ENCODE results near the gene UGT1A5. TPM values are rescaled to one million over a fixed set of nuclear protein-coding genes. Genes with fewer than 3 reads are reported as not detected.

UGT1A5 gene
- total and polyA plus RNA-seq, 2 experiments from 2014 or later: not detected

- H3K36me3 ChIP-seq (ENCODE audit: insufficient read depth): no peaks in the 10 kb centered on the region
- Mint-ChIP-seq H3K9me3 (peaks cover 26% of the 10 kb centered on the region), H3K4me1 (no peaks in the 10 kb centered on the region), H3K36me3 (ENCODE audit: low read depth) (peaks cover 4% of the 10 kb centered on the region; the same call in 2 of the 3 replicates), H3K27ac (no peak overlapping the region), H3K4me3 (no peak overlapping the region), H3K27me3 (ENCODE audit: insufficient read depth, low read depth, poor library complexity) (no peaks in the 10 kb centered on the region)
- H4K20me1 ChIP-seq (replicated peaks; ENCODE audit: insufficient read depth): no peaks in the 10 kb centered on the region
- no peak overlapping the region for H3K27ac ChIP-seq (ENCODE audit: low read depth)
- no peaks in the 10 kb centered on the region for H3F3A ChIP-seq (replicated peaks; ENCODE audit: low read depth)
- no peak overlapping the region for H3K4me3 ChIP-seq
- DNase-seq (ENCODE audit: low spot score): no peak
- no peaks in the 10 kb centered on the region for H3K4me1 ChIP-seq (ENCODE audit: insufficient read depth)
- no peak overlapping the region for H2AFZ ChIP-seq
- no peak for ATAC-seq
- no peak overlapping the region for H3K4me2 ChIP-seq
- TF ChIP-seq EZH2 (IDR thresholded peaks at IDR 0.05; ENCODE audit: low read depth, unreplicated experiment) (no peak), NANOG (IDR thresholded peaks at IDR 0.05; ENCODE audit: borderline replicate concordance) (no peak), POLR2AphosphoS5 (IDR thresholded peaks at IDR 0.05; ENCODE audit: low read depth) (no peak), CREB1 (CRISPR knock-in tag; IDR thresholded peaks at IDR 0.05; ENCODE audit: low read depth) (no peak), ZNF331 (CRISPR knock-in tag; IDR thresholded peaks at IDR 0.05; ENCODE audit: low read depth) (no peak)
- TF ChIP-seq, protein P1, sequence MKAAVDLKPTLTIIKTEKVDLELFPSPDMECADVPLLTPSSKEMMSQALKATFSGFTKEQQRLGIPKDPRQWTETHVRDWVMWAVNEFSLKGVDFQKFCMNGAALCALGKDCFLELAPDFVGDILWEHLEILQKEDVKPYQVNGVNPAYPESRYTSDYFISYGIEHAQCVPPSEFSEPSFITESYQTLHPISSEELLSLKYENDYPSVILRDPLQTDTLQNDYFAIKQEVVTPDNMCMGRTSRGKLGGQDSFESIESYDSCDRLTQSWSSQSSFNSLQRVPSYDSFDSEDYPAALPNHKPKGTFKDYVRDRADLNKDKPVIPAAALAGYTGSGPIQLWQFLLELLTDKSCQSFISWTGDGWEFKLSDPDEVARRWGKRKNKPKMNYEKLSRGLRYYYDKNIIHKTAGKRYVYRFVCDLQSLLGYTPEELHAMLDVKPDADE (IDR thresholded peaks at IDR 0.05): no peak
- H3K9me2 ChIP-seq (ENCODE audit: insufficient read depth): 0 out of 2 replicates have a peak, but pooled peaks cover 4% of the 10 kb centered on the region
- no peaks in the 10 kb centered on the region for H3K79me2 ChIP-seq (replicated peaks; ENCODE audit: insufficient read depth)
- no peaks in the 10 kb centered on the region for H3K27me3 ChIP-seq (ENCODE audit: insufficient read depth)
Observed at GRCh38 chr2:233775414-233775813, 62.7 kb downstream of the UGT1A5 start.

GRCh38 chr2:233778030-233778429, 65.3 kb downstream of the UGT1A5 start, which contains the start of gene MROH2A:
Gene MROH2A, plus strand, starts transcription at chr2:233778330. Its CDS starts 1,029 bp downstream, at chr2:233779359.
- no peak for DNase-seq (ENCODE audit: low spot score)
- TF ChIP-seq ZNF331 (CRISPR knock-in tag; IDR thresholded peaks at IDR 0.05; ENCODE audit: low read depth): no peak
- TF ChIP-seq, protein P2, sequence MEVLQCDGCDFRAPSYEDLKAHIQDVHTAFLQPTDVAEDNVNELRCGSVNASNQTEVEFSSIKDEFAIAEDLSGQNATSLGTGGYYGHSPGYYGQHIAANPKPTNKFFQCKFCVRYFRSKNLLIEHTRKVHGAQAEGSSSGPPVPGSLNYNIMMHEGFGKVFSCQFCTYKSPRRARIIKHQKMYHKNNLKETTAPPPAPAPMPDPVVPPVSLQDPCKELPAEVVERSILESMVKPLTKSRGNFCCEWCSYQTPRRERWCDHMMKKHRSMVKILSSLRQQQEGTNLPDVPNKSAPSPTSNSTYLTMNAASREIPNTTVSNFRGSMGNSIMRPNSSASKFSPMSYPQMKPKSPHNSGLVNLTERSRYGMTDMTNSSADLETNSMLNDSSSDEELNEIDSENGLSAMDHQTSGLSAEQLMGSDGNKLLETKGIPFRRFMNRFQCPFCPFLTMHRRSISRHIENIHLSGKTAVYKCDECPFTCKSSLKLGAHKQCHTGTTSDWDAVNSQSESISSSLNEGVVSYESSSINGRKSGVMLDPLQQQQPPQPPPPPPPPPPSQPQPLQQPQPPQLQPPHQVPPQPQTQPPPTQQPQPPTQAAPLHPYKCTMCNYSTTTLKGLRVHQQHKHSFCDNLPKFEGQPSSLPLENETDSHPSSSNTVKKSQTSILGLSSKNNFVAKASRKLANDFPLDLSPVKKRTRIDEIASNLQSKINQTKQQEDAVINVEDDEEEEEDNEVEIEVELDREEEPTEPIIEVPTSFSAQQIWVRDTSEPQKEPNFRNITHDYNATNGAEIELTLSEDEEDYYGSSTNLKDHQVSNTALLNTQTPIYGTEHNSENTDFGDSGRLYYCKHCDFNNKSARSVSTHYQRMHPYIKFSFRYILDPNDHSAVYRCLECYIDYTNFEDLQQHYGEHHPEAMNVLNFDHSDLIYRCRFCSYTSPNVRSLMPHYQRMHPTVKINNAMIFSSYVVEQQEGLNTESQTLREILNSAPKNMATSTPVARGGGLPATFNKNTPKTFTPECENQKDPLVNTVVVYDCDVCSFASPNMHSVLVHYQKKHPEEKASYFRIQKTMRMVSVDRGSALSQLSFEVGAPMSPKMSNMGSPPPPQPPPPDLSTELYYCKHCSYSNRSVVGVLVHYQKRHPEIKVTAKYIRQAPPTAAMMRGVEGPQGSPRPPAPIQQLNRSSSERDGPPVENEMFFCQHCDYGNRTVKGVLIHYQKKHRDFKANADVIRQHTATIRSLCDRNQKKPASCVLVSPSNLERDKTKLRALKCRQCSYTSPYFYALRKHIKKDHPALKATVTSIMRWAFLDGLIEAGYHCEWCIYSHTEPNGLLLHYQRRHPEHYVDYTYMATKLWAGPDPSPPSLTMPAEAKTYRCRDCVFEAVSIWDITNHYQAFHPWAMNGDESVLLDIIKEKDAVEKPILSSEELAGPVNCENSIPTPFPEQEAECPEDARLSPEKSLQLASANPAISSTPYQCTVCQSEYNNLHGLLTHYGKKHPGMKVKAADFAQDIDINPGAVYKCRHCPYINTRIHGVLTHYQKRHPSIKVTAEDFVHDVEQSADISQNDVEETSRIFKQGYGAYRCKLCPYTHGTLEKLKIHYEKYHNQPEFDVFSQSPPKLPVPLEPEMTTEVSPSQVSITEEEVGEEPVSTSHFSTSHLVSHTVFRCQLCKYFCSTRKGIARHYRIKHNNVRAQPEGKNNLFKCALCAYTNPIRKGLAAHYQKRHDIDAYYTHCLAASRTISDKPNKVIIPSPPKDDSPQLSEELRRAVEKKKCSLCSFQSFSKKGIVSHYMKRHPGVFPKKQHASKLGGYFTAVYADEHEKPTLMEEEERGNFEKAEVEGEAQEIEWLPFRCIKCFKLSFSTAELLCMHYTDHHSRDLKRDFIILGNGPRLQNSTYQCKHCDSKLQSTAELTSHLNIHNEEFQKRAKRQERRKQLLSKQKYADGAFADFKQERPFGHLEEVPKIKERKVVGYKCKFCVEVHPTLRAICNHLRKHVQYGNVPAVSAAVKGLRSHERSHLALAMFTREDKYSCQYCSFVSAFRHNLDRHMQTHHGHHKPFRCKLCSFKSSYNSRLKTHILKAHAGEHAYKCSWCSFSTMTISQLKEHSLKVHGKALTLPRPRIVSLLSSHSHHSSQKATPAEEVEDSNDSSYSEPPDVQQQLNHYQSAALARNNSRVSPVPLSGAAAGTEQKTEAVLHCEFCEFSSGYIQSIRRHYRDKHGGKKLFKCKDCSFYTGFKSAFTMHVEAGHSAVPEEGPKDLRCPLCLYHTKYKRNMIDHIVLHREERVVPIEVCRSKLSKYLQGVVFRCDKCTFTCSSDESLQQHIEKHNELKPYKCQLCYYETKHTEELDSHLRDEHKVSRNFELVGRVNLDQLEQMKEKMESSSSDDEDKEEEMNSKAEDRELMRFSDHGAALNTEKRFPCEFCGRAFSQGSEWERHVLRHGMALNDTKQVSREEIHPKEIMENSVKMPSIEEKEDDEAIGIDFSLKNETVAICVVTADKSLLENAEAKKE (CRISPR knock-in tag; IDR thresholded peaks at IDR 0.05): no peak
- no peak for TF ChIP-seq JUNB (IDR thresholded peaks at IDR 0.05; ENCODE audit: unreplicated experiment)
- TF ChIP-seq POLR2AphosphoS5 (IDR thresholded peaks at IDR 0.05; ENCODE audit: low read depth): no peak
- no peak for TF ChIP-seq CTCF (conservative IDR thresholded peaks at IDR 0.05; ENCODE audit: low read depth in 2 of 2)

More at GRCh38 chr2:233778030-233778429, 65.3 kb downstream of the UGT1A5 start, which contains the start of gene MROH2A:
- Histone ChIP-seq H3K4me1 (ENCODE audit: insufficient read depth) (no peaks in the 10 kb centered on the region), H3K27me3 (ENCODE audit: insufficient read depth) (no peaks in the 10 kb centered on the region), H3K36me3 (ENCODE audit: insufficient read depth) (no peaks in the 10 kb centered on the region), H3K79me2 (replicated peaks; ENCODE audit: insufficient read depth) (no peaks in the 10 kb centered on the region), H3K9me2 (ENCODE audit: insufficient read depth) (0 out of 2 replicates have a peak, but pooled peaks cover 4% of the 10 kb centered on the region), H3K4me2 (no peak within 1 kb of the TSS), H3F3A (replicated peaks; ENCODE audit: low read depth) (no peaks in the 10 kb centered on the region), H3K27ac (ENCODE audit: low read depth) (no peak within 1 kb of the TSS), H3K4me3 (no peak within 1 kb of the TSS), H2AFZ (no peak within 1 kb of the TSS), H4K20me1 (replicated peaks; ENCODE audit: insufficient read depth) (no peaks in the 10 kb centered on the region)
- H3K9me3 Mint-ChIP-seq: peaks cover 26% of the 10 kb centered on the region
- no peak for ATAC-seq
- H3K4me3 Mint-ChIP-seq: no peak within 1 kb of the TSS
- peak within 1 kb of the TSS; percentile 68 for H3K27ac Mint-ChIP-seq
- no peaks in the 10 kb centered on the region for H3K4me1 Mint-ChIP-seq
- no peaks in the 10 kb centered on the region for H3K27me3 Mint-ChIP-seq (ENCODE audit: insufficient read depth, low read depth, poor library complexity)
- H3K36me3 Mint-ChIP-seq (ENCODE audit: low read depth): peaks cover 4% of the 10 kb centered on the region; the same call in 2 of the 3 replicates

All from GM23338 (cell line).